ENCODE results near the gene ALKBH3. TPM values are rescaled to one million over a fixed set of nuclear protein-coding genes. Genes with fewer than 3 reads are reported as not detected.
A peak's percentile ranks its signal among the peaks of the same experiment; 100 is the strongest.

The ALKBH3 gene
- total RNA-seq, 1 donor from 2014 or later = 41.9 TPM

DNA sequence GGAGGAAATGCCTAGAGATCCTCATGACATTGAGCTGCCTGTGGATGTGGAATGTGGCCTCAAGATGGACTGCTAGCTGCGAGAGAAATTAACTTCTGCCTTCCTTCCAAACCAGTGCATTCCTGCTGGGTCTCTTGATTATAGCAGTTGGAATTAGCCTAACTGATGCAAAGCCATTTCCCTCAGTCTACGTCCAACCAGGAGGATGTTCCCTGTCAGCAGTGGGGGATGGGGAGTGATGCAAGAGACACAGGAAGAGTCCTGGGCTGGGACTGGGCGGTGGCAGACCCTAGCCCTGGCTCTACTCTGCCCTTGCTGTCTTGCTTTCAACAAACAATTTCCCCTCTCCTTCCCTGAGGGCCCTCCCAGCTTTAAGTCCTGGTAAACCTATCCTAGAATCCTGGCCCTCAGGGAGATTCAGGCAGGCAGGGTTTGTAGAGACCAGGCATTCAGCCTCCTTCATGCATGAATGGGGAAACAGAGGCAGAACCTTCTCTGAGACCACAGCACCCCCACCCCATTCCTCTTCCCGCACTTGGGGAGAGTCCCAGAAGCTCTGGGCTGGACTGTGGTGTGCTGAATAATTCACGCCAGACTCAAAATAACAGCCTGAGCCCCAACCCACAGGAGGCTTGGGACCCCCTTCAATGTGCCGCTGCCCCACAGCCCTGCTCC, 78.8 kb downstream of the ALKBH3 start:
- no peak for DNase-seq (ENCODE audit: low spot score)

DNA sequence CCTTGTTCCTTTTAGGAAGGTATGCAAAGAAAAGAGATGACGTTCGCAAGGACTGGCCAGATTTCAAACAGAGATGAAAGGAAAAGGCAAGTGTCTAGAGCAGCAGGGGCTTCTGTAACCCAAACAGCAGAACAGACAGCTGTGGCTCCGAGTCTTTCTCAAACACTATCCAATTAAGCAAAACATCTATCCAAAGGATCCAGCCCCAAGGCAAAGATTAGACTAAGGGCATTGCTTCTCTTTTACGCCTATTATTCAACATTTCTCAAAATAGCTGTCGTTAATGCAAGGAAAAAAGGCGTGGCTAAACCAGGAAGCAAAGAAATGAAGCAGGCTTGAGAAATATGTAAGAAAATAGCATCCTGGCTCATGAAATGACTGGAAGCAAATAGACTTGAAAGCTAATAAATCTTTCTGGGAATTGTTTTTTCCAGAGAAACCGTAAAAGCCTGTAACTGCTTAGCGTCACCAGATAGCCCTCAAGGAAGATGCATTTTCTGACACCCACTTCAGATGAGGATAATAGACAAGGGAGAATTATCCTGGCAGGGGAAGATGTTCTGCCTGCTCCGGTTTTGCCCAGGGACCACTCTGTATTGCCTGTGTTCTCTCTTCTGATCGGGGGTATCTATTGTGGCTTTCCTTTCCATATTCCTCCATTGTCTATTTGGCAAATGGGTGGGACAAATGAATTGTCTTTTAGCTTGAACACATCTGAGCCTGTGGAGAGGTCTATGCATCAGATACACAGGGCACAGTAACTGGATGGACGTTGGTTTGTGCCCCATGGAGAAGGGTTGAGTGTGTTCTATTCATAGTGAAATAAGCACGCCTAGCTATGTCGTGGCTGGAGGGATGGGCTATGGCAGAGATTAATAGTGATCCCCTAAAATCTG, 82.0 kb downstream of the ALKBH3 start:
- peak; percentile 79 for DNase-seq (ENCODE audit: low spot score)

DNA sequence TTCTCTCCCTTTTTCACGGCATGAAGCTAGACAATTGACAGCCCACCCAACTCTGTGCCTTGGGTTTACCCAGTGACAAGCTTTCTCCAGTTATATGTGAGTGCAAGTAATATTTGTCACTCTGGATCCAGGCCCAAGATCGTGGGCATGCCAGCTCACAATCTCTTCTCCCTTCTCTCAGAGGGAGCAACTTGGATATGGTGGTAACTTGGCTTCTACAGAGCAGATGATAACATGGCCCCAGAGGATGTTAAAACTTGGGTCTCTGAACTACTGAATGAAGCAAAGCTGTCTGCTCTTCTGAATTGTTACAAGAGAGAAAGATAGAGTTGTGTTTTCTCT, 82.6 kb downstream of the ALKBH3 start:
- DNase-seq (ENCODE audit: low spot score) = no peak

DNA sequence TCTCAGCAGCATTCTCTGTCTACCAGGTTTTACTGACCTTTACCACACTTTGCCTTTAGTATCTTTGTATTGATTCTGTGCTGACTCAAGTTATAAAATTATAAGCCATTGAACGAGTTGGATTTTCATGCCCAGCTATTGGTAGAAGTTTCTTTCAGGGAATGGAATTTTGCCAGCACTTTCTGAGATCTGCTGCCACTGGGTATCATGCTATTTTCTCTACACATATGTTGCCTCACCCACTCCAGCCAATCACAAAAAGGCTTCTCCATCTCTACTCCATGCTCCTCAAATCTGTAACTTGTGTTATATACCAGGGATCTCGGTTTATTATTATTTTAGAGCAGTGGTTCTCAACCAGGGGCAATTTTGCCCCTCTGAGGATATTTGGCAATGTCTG, 87.0 kb downstream of the ALKBH3 start:
- no peak for DNase-seq (ENCODE audit: low spot score)

DNA sequence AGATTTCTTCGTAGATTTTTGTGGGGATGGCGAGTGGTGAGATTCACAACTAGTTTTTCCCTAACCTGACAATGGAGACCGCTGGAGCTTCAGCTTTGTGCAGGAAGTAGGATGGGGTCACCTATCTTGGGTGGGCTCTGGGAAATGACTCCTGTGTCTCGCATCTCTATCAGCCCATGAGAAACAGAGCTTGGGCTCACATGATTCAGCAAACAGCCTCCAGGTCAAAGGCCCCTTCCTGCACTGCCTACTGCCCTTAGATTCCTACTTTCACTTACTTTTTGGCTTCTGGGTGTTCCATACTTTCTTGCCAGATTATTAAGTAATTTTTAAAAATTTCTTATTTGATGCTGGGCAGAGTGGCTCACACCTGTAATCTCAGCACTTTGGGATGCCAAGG, 88.1 kb downstream of the ALKBH3 start:
- DNase-seq (ENCODE audit: low spot score) = no peak

DNA sequence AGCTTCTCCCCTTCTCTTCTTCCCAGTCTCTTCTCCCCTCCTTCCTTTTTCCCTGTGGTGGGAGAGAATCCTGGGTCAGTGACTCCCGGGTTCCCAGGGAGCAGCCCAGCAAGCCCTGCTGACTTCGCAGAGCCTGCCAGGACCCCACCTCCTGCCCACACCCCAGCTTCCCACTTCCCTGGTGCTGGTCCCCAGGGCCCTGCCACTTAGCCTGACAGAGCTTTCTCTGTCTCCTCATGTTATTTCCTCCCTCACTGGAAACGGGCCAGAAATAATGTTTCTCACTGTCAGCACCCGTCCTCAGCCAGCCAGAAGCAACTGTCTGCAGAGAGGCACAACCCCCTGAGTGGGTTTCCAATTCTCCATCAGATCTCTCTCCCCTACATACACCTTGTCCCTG, 88.9 kb downstream of the ALKBH3 start:
- peak; percentile 66 for DNase-seq (ENCODE audit: low spot score)

Other genes with a start within 250 kb of the ALKBH3 start
- gene HSD17B12, start 200.1 kb upstream of the ALKBH3 start, total RNA-seq (ENCODE audit: insufficient read depth, low replicate concordance) = 116 TPM
- 189 TPM for gene C11orf96, start 61.8 kb downstream of the ALKBH3 start, total RNA-seq (ENCODE audit: insufficient read depth, low replicate concordance)
- not detected for gene ACCSL, start 167.2 kb downstream of the ALKBH3 start, total RNA-seq (ENCODE audit: insufficient read depth, low replicate concordance)
- gene ACCS, start 185.4 kb downstream of the ALKBH3 start, total RNA-seq (ENCODE audit: insufficient read depth, low replicate concordance) = 12.5 TPM
- gene EXT2, start 214.8 kb downstream of the ALKBH3 start, total RNA-seq (ENCODE audit: insufficient read depth, low replicate concordance) = 91.7 TPM